ENCODE results near the gene RCSD1. TPM values are rescaled to one million over a fixed set of nuclear protein-coding genes. Genes with fewer than 3 reads are reported as not detected.
"Not testable (repeated sequence)": the region's sequence is repeated elsewhere in the genome, so short reads cannot be mapped to it uniquely, and the experiment has no call there.

RCSD1 gene
- total RNA-seq, 1 experiment from 2014 or later = not detected

- Histone ChIP-seq H3K4me1 (ENCODE audit: insufficient read depth, low read length, poor library complexity, severe bottlenecking) (peaks cover under 1% of the 10 kb centered on the region), H3K27ac (ENCODE audit: low read depth, low read length, poor library complexity, severe bottlenecking) (no peak overlapping the region), H3K36me3 (ENCODE audit: insufficient read depth, low read length, poor library complexity, severe bottlenecking) (no peaks in the 10 kb centered on the region), H3K27me3 (replicated peaks; ENCODE audit: insufficient read depth, low read depth, low read length, poor library complexity) (no peaks in the 10 kb centered on the region), H3K4me3 (ENCODE audit: low read depth, low read length, poor library complexity, severe bottlenecking) (no peak overlapping the region), H3K9me3 (ENCODE audit: low read depth, low read length, poor library complexity, severe bottlenecking) (peaks cover 11% of the 10 kb centered on the region)
- ChIA-PET POLR2A (ENCODE audit: low non-redundant PET) (no interaction called here), CTCF (no interaction called here)
- BruUV-seq (replicated peaks) = no TSS peak
- intact Hi-C loops (cut with micrococcal nuclease; ENCODE audit: unreplicated experiment) = no loop called here
- TF ChIP-seq EZH2 (IDR thresholded peaks at IDR 0.05; ENCODE audit: borderline replicate concordance, low read depth, low read length, poor library complexity, severe bottlenecking) = no peak
- TF ChIP-seq CTCF (conservative IDR thresholded peaks at IDR 0.05; ENCODE audit: low read depth, low read length) = no peak
- DNase-seq (ENCODE audit: low spot score) = no peak
Measured at GRCh38 chr1:167611983-167612382, 18.0 kb upstream of the RCSD1 start.

DNA sequence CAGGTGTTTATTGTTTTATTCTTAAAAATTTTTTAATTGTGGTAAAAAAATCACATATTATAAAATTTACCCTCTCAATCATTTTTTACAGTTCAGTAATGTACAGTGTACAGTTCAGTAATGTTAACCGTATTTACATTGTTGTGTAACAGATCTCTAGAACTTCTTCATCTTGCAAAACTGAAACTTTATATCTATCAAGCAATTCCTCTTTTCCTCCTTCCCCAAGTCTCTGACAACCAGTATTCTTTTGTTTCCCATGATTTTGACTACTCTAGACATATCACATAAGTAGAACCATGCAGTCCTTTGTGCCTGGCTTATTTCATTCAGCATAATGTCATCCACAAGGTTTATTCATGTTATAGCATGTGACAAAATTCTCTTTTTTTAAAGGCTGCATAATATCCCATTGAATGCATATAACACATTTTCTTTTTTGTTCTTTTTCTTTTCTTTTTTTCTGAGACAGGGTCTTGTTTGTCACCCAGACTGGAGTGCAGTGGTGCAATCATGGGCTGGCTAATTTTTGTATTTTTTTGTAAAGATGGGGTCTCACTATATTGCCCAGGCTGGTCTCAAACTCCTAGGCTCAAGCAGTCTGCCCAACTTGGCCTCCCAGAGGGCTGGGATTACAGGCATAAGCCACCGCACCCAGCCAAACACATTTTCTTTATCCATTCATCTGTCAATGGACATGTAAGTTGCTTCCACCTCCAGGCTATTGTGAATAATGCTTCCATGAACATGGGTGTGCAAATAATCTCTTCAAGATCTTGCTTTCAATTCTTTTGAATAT, 17.2 kb upstream of the RCSD1 start:
- ChIA-PET CTCF (no interaction called here), POLR2A (ENCODE audit: low non-redundant PET) (no interaction called here)
- Histone ChIP-seq H3K27ac (ENCODE audit: low read depth, low read length, poor library complexity, severe bottlenecking) (no peak overlapping the region), H3K27me3 (replicated peaks; ENCODE audit: insufficient read depth, low read depth, low read length, poor library complexity) (no peaks in the 10 kb centered on the region), H3K4me1 (ENCODE audit: insufficient read depth, low read length, poor library complexity, severe bottlenecking) (peaks cover 7% of the 10 kb centered on the region), H3K36me3 (ENCODE audit: insufficient read depth, low read length, poor library complexity, severe bottlenecking) (no peaks in the 10 kb centered on the region), H3K9me3 (ENCODE audit: low read depth, low read length, poor library complexity, severe bottlenecking) (peaks cover 11% of the 10 kb centered on the region), H3K4me3 (ENCODE audit: low read depth, low read length, poor library complexity, severe bottlenecking) (no peak overlapping the region)
- intact Hi-C loops (cut with micrococcal nuclease; ENCODE audit: unreplicated experiment) = no loop called here
- DNase-seq (ENCODE audit: low spot score) = no peak
- no TSS peak for BruUV-seq (replicated peaks)
- no peak for TF ChIP-seq CTCF (conservative IDR thresholded peaks at IDR 0.05; ENCODE audit: low read depth, low read length)
- TF ChIP-seq EZH2 (IDR thresholded peaks at IDR 0.05; ENCODE audit: borderline replicate concordance, low read depth, low read length, poor library complexity, severe bottlenecking) = no peak

- H3K4me3 ChIP-seq (ENCODE audit: low read depth, low read length, poor library complexity, severe bottlenecking); CTCF ChIA-PET; H3K36me3 ChIP-seq (ENCODE audit: insufficient read depth, low read length, poor library complexity, severe bottlenecking); H3K27me3 ChIP-seq (replicated peaks; ENCODE audit: insufficient read depth, low read depth, low read length, poor library complexity); H3K27ac ChIP-seq (ENCODE audit: low read depth, low read length, poor library complexity, severe bottlenecking); POLR2A ChIA-PET (ENCODE audit: low non-redundant PET); intact Hi-C loops (cut with micrococcal nuclease; ENCODE audit: unreplicated experiment); H3K4me1 ChIP-seq (ENCODE audit: insufficient read depth, low read length, poor library complexity, severe bottlenecking); DNase-seq (ENCODE audit: low spot score); BruUV-seq (replicated peaks): not testable (repeated sequence)
- H3K9me3 ChIP-seq (ENCODE audit: low read depth, low read length, poor library complexity, severe bottlenecking) = peaks cover 11% of the 10 kb centered on the region
Measured at GRCh38 chr1:167613984-167614383, 16.0 kb upstream of the RCSD1 start.

DNA sequence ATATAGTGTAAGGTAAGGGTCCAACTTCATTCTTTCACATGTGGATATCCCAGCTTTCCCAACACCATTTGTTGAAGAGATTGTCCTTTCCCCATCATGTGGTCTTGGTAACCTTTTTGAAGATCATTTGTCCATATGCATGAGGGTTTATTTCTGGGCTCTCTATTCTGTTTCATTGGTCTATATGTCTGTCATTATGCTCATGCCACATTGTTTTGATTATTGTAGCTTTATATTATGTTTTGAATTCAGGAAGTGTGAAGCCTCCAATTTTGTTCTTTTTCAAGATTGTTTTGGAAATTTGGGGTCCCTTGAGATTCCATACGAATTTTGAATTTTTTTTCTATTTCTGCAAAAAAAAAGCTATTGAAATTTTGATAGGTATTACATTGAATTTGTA, 15.2 kb upstream of the RCSD1 start:
- peaks cover 7% of the 10 kb centered on the region for H3K4me1 ChIP-seq (ENCODE audit: insufficient read depth, low read length, poor library complexity, severe bottlenecking)
- intact Hi-C loops (cut with micrococcal nuclease; ENCODE audit: unreplicated experiment) = no loop called here
- peaks cover 11% of the 10 kb centered on the region for H3K9me3 ChIP-seq (ENCODE audit: low read depth, low read length, poor library complexity, severe bottlenecking)
- TF ChIP-seq CTCF (conservative IDR thresholded peaks at IDR 0.05; ENCODE audit: low read depth, low read length) = no peak
- no peak for TF ChIP-seq EZH2 (IDR thresholded peaks at IDR 0.05; ENCODE audit: borderline replicate concordance, low read depth, low read length, poor library complexity, severe bottlenecking)
- CTCF ChIA-PET = no interaction called here
- POLR2A ChIA-PET (ENCODE audit: low non-redundant PET) = no interaction called here
- no peak overlapping the region for H3K27ac ChIP-seq (ENCODE audit: low read depth, low read length, poor library complexity, severe bottlenecking)
- no TSS peak for BruUV-seq (replicated peaks)
- H3K4me3 ChIP-seq (ENCODE audit: low read depth, low read length, poor library complexity, severe bottlenecking) = no peak overlapping the region
- H3K36me3 ChIP-seq (ENCODE audit: insufficient read depth, low read length, poor library complexity, severe bottlenecking) = no peaks in the 10 kb centered on the region
- no peak for DNase-seq (ENCODE audit: low spot score)
- H3K27me3 ChIP-seq (replicated peaks; ENCODE audit: insufficient read depth, low read depth, low read length, poor library complexity) = no peaks in the 10 kb centered on the region

All from A673 (cell line).